SK-N-SH (cell line): ENCODE results near the gene SIK2.

ENCODE experiments used
- FOSL2 ChIP-seq: IDR thresholded peaks from 2 replicates; pipeline ENCODE4 v1.4.0; 2012; ENCODE audit warnings: low read depth, mild to moderate bottlenecking, moderate library complexity, borderline replicate concordance
- POLR2AphosphoS5 ChIP-seq: IDR thresholded peaks from 2 replicates; pipeline ENCODE4 v1.6.1; 2012; ENCODE audit warnings: low read depth, low read length
- TAF1 ChIP-seq: IDR thresholded peaks from 2 replicates; pipeline ENCODE4 v1.6.1; 2012; ENCODE audit warnings: low read depth, mild to moderate bottlenecking, low read length, moderate library complexity, borderline replicate concordance
- TF ChIP-seq, protein P1 (sequence below): fragments of 200-600 bp; sonication (generic); IDR thresholded peaks from 2 replicates; pipeline ENCODE4 v1.6.1; 2017; ENCODE audit warnings: antibody characterized with exemption, mild to moderate bottlenecking, moderate library complexity

- no peak for TF ChIP-seq TAF1
- TF ChIP-seq POLR2AphosphoS5 = no peak
- TF ChIP-seq, protein P1, sequence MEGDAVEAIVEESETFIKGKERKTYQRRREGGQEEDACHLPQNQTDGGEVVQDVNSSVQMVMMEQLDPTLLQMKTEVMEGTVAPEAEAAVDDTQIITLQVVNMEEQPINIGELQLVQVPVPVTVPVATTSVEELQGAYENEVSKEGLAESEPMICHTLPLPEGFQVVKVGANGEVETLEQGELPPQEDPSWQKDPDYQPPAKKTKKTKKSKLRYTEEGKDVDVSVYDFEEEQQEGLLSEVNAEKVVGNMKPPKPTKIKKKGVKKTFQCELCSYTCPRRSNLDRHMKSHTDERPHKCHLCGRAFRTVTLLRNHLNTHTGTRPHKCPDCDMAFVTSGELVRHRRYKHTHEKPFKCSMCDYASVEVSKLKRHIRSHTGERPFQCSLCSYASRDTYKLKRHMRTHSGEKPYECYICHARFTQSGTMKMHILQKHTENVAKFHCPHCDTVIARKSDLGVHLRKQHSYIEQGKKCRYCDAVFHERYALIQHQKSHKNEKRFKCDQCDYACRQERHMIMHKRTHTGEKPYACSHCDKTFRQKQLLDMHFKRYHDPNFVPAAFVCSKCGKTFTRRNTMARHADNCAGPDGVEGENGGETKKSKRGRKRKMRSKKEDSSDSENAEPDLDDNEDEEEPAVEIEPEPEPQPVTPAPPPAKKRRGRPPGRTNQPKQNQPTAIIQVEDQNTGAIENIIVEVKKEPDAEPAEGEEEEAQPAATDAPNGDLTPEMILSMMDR = no peak
- no peak for TF ChIP-seq FOSL2
These were observed 28.4 kb upstream of the SIK2 start for GRCh38 chr11:111573821-111574249.
